Measurements from ENCODE around the gene ANKRD40CL.
"Not testable (repeated sequence)": the region's sequence is repeated elsewhere in the genome, so short reads cannot be mapped to it uniquely, and the experiment has no call there.

ANKRD40CL gene, protein sequence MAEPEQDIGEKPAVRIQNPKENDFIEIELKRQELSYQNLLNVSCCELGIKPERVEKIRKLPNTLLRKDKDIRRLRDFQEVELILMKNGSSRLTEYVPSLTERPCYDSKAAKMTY

DNA sequence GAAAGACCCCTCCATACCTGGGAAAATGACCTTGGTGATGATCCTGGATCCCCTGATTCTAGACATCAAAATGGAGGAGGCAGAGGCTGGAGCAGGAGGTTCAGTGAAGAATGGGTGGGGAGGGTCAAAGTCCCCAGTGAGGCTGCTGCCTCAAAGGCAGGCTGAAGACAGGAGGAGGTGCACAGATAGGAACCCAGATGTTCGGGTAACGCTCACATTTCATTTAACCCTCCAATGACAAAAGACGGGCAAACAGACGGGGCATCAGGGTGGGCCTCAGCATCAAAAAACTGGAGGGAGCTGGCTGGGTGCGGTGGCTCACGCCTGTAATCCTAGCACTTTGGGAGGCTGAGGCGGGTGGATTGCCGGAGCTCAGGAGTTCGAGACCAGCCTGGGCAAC, at the start of gene ANKRD40CL:
Gene ANKRD40CL (minus strand): TSS at position 73 of the 400 bp plus-strand sequence. CDS start 605 bp downstream, outside the sequence.
- FAIRE-seq, result no peak

DNA sequence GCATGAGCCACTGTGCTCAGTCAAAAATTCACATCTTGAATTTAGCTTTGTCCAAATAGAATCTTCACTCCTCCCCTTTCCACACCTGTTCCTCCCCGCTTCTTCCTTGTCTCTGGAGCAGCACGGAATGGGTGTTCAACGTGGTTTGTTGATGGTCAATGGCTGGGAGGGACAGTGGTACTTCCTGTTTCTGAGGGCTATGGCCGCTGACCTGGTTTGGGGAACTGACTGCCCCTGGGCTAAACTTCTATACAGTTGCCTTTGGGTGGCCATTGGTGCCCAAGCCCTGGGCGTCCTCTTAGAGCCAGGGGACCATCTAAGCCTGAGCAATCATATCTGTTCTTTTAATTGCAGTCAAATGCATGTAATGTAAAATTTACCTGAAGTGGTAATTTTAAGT, 49.0 kb upstream of the ANKRD40CL start:
- no peak for FAIRE-seq

DNA sequence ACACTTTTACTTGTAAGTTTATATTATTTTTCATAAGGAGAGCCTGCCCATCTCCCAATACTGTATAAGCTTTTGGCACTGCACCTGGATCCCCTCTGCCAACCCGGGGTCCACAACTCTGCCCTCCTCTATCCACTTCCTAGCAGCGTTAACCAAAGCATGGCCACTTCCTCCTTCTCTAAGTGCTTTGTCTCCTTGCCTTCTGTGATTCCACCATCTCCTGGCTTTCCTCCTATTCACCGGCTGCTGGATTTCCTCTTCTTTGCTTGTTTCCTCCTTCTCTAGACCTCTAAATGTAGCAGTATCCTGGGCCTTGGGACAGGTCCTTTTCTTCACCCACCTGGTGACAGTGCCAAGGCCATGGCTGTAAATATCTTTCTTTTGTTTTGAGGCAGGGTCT, 48.1 kb upstream of the ANKRD40CL start:
- FAIRE-seq, result no peak

DNA sequence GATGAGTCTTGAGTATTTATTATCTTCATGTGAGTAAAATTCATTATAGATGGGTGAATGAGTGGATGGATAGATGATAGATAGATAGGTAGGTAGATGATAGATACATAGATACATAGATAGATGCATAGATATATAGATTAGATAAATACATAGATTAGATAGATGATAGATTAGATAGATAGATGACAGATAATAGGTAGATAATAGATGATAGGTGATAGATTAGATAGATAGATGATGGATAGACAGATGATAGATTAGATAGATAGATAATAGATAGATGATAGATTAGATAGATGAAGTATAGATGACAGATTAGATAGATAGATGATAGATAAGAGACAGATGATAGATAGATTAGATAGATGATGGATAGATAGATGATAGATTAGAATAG, 46.3 kb upstream of the ANKRD40CL start:
- no peak for FAIRE-seq

DNA sequence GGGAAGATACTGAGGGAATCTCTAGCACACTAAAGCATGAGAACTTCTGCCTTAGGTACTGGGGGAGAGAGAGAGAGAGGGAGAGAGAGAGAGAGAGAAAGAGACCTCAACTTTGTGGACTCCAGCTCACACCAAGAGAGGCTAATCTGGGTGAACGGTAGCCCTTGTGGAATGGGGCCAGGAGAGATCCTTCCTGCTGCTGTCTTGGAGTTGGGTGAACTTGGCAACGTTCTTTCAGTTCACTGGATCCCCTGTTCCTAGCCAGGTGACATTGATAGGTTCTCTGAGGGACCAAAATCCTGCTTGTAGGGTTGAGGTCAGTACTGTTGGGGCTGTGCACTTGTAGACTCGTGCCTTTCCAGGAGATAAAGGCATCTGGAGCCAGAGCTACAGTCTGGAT, 41.6 kb upstream of the ANKRD40CL start:
- no peak for FAIRE-seq

DNA sequence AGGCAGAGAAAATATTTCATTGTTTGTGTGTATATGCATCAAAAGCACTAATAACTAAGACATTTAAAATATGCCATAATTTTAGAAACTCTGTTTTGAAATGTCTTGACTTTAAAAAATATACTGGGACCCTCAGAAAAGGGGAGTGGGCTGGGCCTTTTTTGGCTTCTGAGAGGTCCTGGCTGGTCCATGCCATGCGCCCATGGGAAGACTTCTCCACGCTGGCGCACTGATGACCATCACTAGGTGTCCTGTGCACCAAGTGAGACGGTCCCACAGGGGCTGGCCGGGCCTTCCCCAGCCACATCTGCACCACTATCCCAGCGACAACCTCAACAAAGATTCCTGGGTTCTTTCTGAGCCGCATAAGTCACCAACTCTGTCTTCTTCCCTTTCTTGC, 41.1 kb upstream of the ANKRD40CL start:
- FAIRE-seq, result no peak

DNA sequence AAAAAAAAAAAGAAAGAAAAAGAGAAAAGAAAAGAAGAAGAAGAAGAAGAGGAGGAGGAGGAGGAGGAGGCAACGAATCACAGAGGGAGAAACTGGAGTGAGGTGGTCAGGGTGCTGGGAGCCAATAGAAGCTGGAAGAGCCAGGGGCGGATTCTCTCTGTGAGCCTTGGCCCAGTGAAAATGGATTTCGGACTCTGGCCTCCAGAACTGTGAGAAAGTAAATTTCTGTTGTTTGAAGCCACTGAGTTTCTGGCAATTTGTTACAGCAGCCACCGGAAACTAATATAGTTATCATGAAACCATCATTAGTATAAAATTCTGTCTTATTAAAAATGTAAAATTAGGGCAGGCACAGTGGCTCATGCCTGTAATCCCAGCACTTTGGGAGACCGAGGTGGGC, 40.4 kb upstream of the ANKRD40CL start:
- FAIRE-seq, result no peak

DNA sequence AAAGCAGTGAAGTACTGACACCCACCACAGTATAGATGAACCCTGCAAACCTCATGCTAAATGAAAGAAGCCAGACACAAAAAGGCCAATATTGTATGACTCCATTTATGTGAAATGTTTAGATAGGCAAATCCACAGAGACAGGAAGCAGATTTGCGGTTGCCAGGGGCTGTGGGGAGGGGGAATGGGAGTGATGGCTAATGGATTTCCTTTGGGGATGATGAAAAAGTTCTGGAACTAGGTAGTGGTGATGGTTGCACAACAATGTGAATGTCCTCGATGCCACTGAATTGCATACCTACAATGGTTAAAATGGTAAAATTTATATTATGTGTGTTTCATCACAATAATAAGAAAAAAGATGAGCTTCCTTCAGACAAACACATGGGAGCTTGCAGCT, 39.7 kb upstream of the ANKRD40CL start:
- FAIRE-seq, result no peak

DNA sequence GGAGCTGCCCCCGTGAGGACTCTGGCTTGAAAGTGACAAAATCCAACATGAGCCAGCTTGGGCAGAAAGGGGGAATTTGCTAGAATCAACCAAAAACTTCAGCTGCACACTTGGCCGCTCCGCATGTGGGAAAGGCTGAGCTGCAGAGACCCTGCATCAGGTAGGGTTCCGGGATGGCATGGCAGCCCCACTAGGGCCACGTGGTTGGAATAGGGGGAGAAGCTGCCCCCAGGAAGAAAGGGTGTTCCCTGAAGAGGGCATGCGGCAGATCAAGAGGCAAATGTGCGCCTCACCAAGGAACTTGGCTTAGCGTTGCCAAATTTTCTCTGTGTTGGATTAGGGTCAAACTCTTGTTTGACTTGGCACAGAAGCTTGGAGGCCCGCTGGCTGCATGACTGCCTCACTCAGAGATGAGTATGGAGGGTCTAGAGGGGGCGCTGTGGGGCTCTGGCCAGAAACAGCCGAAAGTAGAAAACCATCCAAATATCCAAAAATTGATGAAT, 38.9 kb upstream of the ANKRD40CL start:
- FAIRE-seq, result no peak

DNA sequence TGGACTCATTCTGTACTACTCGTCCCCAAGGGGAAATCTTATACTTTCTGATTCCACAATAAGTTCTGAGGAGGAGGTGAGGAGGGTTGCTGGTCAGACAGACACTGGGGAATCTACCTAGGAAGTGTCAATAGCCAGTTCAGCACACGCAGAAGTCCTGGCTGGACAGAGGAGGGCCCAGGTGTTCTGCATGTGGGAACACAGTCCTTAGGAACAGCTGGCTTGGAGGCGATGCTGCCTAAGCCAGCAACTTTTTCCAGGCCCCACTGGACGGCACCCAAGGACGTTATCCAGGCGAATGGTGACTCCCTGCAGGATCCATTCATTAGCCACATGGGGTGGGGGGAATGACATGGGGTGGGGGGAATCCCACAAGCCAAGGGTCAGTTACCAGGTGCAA, 38.2 kb upstream of the ANKRD40CL start:
- no peak for FAIRE-seq

DNA sequence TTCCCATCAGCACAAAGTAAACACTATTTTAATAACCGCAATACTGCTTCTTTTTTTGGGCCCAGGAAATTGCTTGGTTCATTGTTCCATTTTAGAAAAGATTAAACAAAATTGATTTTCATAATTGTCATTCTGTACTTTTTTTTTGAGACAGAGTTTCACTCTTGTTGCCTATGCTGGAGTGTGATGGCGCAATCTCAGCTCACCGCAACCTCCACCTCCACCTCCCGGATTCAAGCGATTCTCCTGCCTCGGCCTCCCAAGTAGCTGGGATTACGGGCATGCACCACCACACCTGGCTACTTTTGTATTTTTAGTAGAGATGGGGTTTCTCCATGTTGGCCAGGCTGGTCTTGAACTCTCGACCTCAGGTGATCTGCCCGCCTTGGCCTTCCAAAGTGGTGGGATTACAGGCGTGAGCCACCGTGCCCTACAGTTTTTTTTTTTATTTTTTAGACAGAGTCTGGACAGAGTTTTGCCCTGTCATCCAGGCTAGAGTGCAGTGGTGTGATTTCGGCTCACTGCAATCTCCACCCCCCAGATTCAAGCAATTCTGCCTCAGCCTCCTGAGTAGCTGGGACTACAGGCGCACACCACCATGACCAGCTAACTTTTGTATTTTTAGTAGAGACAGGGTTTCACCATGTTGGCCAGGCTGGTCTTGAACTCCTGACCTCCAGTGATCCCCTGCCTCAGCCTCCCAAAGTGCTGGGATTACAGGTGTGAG, 37.6 kb upstream of the ANKRD40CL start:
- FAIRE-seq, result not testable (repeated sequence)

DNA sequence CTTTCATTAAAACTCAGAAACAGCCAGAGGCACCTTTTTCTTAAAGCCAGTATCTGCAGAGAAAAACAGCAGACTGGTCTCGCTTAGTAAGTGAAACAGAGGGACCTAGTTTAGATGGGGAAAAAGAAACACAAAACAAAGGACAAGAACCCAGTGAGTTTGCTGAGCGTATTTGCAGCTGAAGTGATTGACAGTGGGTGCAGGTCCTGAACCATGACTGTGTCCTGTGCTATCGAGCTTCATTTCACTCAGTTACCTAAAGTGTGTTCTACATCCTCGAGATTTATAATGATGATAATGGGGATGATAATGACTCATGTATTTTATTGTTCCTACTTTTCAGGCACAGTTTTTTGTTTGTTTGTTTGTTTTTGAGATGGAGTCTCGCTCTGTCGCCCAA, 36.4 kb upstream of the ANKRD40CL start:
- no peak for FAIRE-seq

DNA sequence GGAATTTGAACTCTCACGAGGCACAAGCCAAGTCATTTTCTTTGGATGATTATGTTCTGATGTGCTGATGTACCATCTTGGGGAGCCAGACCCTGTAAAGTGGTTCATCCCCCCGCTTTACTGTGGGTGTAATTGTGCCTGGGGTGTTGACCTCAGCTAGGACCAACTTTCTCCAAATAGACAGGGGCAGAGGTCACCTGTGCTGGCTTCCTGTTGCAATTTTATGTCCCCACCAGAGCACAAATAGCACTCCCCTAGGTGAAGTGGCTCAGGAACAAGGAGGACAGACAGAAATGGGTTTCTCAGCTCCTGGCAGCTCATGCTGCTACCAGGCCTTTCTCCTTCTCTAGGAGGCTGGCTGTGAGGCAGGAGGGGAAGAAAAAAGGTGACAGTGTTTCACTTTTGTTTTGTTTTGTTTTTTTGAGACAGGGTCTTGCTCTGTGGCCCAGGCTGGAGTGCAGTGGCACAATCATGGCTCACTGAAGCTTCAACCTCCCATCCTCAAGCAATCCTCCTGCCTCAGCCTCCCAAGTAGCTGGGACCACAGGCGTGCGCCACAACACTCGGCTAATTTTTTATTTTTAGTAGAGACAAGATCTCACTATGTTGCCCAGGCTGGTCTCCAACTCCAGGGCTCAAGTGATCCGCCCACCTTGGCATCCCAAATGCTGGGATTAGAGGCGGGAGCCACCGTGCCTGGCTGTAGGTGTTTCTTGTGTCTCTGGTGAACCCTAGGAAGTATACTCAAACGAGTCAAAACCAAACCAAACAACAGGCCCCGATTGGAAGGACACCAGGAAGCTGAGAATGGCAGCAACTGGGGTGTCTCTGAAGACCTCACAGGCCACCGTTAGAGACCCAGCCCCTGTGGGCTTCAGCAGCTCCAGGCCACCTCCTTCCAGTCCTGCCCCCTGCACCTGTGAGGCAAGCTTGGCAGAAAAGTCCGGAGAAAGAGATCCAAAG, 35.6 kb upstream of the ANKRD40CL start:
- no peak for FAIRE-seq

DNA sequence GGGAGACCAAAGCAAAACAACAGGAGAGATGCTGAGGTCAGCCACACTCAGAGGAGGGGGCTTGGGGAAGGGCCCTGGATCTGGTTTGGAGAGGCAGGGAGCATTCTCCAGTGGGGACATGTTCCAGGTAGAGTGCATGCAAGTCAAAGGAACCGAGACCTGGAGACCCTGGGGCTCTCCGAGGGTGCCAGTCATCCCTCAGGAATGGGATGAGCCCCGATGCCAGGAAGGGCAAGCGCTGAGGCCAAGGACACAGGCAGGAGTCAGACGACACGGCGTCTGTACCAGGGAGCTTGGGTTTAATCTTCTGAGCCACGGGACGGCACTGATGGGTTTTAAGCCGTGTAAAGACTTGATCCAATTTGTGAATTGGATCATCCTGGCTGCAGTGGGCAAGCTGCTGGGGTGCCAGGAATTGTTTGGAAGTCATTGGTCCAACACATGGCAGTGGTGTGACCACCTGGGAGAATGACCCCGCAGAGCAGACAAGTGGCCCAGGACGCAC, 32.9 kb upstream of the ANKRD40CL start:
- FAIRE-seq, result no peak

DNA sequence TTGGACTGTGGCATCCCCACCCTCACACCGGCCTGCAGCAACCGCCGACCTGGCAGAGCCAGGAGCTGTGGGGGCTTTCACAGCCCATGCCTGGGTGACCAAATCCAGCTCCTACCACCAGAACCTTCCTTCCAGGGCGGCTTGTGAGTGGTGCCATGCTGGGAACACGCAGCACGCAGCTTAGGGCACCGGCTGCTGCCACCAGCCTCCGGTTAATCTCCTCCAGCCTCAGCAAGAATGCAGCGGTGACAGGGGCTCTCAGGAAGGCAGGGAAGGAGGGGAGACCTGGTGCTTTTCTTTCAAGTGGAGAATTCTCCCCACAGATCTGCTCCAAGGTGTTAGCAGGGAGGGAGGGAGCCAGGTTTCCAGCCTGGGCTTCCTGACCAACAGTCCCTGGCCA, 32.3 kb upstream of the ANKRD40CL start:
- no peak for FAIRE-seq

DNA sequence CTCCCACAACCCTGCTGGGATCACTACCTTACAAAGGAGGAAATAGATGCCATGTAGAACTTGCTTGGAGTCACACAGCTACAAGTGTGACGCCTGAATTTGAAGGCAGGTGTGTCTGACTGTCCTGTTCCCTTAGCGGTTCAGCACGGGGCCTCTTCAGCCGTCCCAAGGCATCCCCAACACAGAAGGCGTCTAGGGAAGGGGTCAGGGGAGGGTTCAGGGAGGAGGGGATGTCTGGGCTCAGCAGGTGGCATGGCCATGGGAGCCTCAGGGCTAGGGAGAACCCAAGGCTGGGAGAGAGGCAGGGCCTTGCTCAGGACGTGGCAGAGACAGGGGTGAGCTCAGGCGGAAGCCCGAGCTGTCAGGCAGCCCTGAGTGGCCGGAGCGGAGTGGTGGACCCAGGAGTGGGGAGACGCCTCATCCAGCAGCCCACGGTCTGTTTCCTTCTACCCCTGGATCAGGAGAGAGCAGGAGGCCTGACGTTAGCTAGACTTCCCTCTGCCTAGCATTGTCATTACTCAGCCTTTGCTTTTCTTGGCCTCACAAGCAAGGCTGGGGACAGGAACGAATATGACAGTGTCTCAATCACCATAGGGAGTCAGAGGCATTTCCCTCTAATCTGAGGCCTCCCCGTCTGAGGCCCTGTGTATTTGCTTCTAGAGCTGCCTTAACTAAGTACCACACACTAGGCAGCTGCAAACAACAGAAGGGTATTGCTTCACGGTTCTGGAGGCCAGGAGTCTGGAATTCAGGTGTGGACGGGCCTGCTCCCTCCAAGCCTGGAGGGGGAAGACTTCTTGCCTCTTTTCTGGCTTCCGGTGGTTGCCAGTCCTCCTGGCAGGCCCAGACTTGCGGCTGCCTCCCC, 31.3 kb upstream of the ANKRD40CL start:
- no peak for FAIRE-seq

DNA sequence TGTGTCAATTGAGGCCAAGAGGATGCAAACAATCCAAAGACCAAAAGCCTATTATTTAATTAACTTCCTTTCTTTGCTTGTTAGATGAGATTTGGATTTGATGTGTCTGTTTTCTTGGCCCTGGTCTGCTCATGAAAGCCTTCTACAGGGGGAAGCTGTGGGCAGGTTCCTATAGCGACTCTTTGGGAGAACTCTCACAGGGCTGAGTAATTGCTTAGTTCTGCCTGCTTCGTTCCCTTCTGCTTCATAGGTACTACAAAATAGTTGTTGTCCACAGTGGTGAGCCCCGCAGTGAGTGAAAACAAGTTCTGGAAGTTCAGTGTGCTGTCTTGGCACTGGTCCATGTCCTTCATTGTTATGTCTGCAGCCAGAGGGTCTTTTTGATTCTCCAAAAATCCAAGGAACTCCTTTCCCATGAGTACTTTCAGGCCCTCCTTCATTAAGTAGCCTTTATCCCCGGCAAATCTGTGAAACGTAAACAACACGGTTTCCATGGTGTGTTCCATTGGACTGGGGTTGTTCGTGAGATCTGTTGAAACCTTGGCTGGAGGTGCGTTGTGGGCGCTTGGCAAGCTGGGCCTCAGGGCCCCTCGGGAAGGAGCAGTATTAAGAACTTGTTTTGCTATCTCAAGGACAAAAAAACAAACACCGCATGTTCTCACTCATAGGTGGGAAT, 30.0 kb upstream of the ANKRD40CL start:
- no peak for FAIRE-seq

DNA sequence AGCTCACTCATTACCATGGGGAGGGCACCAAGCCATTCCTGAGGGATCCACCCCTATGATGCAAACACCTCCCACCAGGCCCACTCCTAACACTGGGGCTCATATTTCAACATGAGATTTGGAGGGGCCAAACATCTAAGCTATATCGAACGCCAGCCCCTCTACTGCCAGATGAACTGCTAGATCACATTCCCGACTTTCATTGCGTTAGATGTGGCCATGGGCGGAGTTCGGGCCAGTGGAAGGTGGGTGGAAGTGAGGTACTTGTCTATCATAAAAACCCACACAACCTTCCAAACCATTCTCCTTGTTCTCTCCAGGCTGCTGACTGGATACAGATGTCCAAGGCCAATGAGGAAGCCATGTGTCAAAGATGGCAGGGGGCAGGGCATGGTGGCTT, 27.0 kb upstream of the ANKRD40CL start:
- FAIRE-seq, result no peak

DNA sequence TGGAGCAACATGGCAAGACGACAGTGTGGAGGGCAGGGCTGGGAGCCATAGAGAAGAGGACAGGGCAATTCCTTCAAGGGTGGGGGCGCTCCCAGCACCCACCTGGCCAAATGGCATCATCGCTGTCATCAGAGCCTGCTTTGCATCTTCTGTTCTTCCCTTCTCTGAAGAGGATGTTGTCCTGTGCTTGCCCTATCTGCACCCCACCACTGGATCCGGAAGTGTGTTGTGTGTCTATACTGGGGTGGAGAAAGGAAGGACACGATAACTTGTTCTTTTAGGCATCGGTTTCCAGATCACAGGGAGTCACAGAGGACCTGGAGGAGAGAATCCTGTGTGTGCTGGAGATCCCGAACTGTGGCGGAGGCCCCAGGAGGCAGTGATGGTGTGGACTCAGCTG, 25.7 kb upstream of the ANKRD40CL start:
- no peak for FAIRE-seq

DNA sequence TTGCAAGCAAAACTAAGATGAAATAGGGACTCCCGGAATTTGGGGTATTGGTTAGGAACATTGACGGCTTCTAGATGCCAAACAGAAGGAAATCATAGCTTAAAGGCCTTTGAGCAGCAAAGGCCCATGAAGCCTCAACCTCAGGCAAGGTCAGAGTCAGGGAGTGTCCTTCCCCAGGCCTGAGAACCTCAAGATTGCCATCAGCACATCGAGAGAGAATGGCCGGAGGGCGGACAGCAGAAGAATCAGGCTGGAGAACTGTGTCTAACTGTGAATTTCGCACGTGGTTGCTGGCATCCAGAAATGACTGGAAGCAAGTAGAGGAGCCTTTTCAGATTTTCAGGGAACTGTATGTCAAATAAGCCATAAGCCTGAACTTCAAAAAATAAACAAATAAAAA, 24.8 kb upstream of the ANKRD40CL start:
- no peak for FAIRE-seq

DNA sequence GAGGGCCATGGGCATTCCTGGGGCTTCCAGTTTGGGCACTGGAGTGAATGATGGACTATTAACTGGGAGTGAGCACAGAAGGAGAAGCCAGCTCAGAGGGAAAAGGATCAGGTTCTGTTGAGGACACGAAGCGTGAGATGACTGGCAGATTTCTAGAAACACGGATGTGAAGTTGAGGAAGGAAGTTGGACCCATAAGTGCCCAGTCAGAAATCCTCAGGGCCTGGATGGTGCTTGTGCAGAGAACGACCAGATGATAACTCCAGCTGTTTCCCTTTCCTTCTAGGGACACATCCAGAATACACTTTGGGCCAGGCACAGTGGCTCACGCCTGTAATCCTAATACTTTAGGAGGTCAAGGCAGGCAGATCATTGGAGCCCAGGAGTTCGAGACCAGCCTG, 23.3 kb upstream of the ANKRD40CL start:
- FAIRE-seq, result no peak

DNA sequence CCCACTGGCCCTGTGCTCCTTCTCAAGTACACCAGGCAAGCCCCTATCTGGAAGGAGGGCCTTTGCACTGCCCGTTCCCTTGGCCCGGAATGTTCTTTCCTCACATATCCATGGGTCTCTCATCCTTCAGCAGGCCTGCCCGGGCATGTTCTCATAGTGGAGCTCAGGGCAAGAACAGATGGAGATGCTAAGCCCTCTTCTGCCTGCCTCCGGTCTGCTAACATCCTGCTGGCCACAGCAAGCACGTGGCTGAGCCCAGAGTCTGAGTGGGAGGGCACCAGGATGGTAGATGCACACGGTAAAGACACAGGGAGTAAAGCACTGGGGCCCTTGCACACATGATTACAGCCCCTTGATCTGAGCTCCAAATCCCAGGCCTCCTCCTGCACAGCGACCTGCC, 19.8 kb upstream of the ANKRD40CL start:
- no peak for FAIRE-seq
